ENCODE measurements around the gene RASAL1.

- TF ChIP-seq CTCF (IDR thresholded peaks at IDR 0.05) (no peak), POLR2A (IDR thresholded peaks at IDR 0.05) (no peak), POLR2AphosphoS5 (IDR thresholded peaks at IDR 0.05) (no peak)
Observed at GRCh38 chr12:113127791-113128199, 7.8 kb downstream of the RASAL1 start.

Data from stomach (tissue), 4 donors.